OCI-LY3 (cell line): ENCODE data around the gene FCMR.

Experiments
- H2AFZ ChIP-seq: fragments of 200-600, 300-600 bp; shearing (Covaris generic); 2 replicates; pipeline ENCODE4 v1.6.0; 2014; ENCODE audit warnings: antibody characterized with exemption, low read depth, low read length
- H3K27ac ChIP-seq: fragments of 200-600, 300-600 bp; sonication (generic); 2 replicates; pipeline ENCODE4 v1.5.1; 2014; ENCODE audit warnings: mild to moderate bottlenecking, low read length, moderate library complexity, mixed read lengths
- H3K27me3 ChIP-seq: fragments of 200-600, 300-600 bp; sonication (generic); 2 replicates; pipeline ENCODE4 v1.6.1; 2014; ENCODE audit warnings: low read depth, low read length, mixed read lengths
- H3K36me3 ChIP-seq: fragments of 200-600, 300-600 bp; sonication (generic); replicated peaks from 2 replicates; pipeline ENCODE3; 2014; ENCODE audit warnings: low read depth, low read length, mixed read lengths
- H3K4me1 ChIP-seq: fragments of 300-600, 200-600 bp; sonication (generic); 2 replicates; pipeline ENCODE4 v1.6.1; 2014; ENCODE audit warnings: low read length, mixed read lengths
- H3K4me2 ChIP-seq: fragments of 200-600, 300-600 bp; sonication (generic); 2 replicates; pipeline ENCODE4 v1.6.1; 2014; ENCODE audit warnings: low read length, mixed read lengths
- H3K4me3 ChIP-seq: fragments of 300-600, 200-600 bp; sonication (generic); 2 replicates; pipeline ENCODE4 v1.5.1; 2014; ENCODE audit warnings: antibody characterized with exemption, mild to moderate bottlenecking, low read length, moderate library complexity
- H3K79me2 ChIP-seq: fragments of 300-600, 200-600 bp; shearing (Covaris generic); 2 replicates; pipeline ENCODE4 v1.6.1; 2014; ENCODE audit warnings: mild to moderate bottlenecking, low read length, mixed read lengths
- H3K9ac ChIP-seq: fragments of 300-600, 200-600 bp; shearing (Covaris generic); 2 replicates; pipeline ENCODE4 v1.6.0; 2014; ENCODE audit warnings: mild to moderate bottlenecking, low read length, moderate library complexity
- H3K9me3 ChIP-seq: fragments of 200-600, 300-600 bp; shearing (Covaris generic); 2 replicates; pipeline ENCODE4 v1.6.1; 2014; ENCODE audit warnings: low read length, mixed read lengths; ENCODE audit not compliant: insufficient read depth
- H4K20me1 ChIP-seq: fragments of 200-600, 300-600 bp; sonication (generic); 2 replicates; pipeline ENCODE4 v1.6.1; 2016; ENCODE audit warnings: low read length, mixed read lengths; ENCODE audit not compliant: insufficient read depth
- CTCF ChIP-seq: fragments of 200-600, 300-600 bp; sonication (generic); IDR thresholded peaks from 2 replicates; pipeline ENCODE4 v1.5.1; 2014; ENCODE audit warnings: antibody characterized with exemption, low read length, low read depth
- EZH2phosphoT487 ChIP-seq: fragments of 200-600 bp; shearing (Covaris generic); IDR thresholded peaks from 2 replicates; pipeline ENCODE4 v1.6.1; 2018; ENCODE audit warnings: antibody characterized with exemption, mixed run types, low read depth

Gene FCMR

GRCh38 chr1:206898915-206899431 lies 22.8 kb downstream of the FCMR start:
- Histone ChIP-seq H3K4me3 (no peak overlapping the region), H3K9ac (no peak overlapping the region), H3K79me2 (no peaks in the 10 kb centered on the region), H3K9me3 (no peaks in the 10 kb centered on the region), H3K27me3 (peaks cover 20% of the 10 kb centered on the region), H3K36me3 (no peaks in the 10 kb centered on the region), H3K27ac (no peak overlapping the region), H3K4me1 (peaks cover 5% of the 10 kb centered on the region), H4K20me1 (no peaks in the 10 kb centered on the region), H3K4me2 (no peak overlapping the region), H2AFZ (no peak overlapping the region)
- TF ChIP-seq CTCF (no peak), EZH2phosphoT487 (no peak)

GRCh38 chr1:206898089-206898914 lies 23.4 kb downstream of the FCMR start:
- Histone ChIP-seq H3K4me3 (no peak overlapping the region), H3K27me3 (peaks cover 20% of the 10 kb centered on the region), H3K4me2 (no peak overlapping the region), H4K20me1 (no peaks in the 10 kb centered on the region), H3K79me2 (no peaks in the 10 kb centered on the region), H3K4me1 (peaks cover 11% of the 10 kb centered on the region), H3K9me3 (no peaks in the 10 kb centered on the region), H3K36me3 (no peaks in the 10 kb centered on the region), H2AFZ (no peak overlapping the region), H3K27ac (no peak overlapping the region), H3K9ac (no peak overlapping the region)
- TF ChIP-seq CTCF (no peak), EZH2phosphoT487 (no peak)

- Histone ChIP-seq H3K9me3 (no peaks in the 10 kb centered on the region), H3K4me1 (peaks cover 11% of the 10 kb centered on the region), H3K27me3 (peaks cover 24% of the 10 kb centered on the region), H3K36me3 (no peaks in the 10 kb centered on the region), H2AFZ (no peak within 1 kb of the TSS), H3K4me3 (no peak within 1 kb of the TSS), H3K9ac (no peak within 1 kb of the TSS), H3K79me2 (no peaks in the 10 kb centered on the region), H3K4me2 (no peak within 1 kb of the TSS), H4K20me1 (no peaks in the 10 kb centered on the region), H3K27ac (no peak within 1 kb of the TSS)
- no peak for TF ChIP-seq EZH2phosphoT487
These were observed 24.6 kb downstream of the FCMR start, which contains the start of gene IL24 for GRCh38 chr1:206897175-206897574. IL24 (plus strand) TSS chr1:206897443; CDS start chr1:206897833, 390 bp downstream.

GRCh38 chr1:206896261-206896660 lies 25.5 kb downstream of the FCMR start:
- H3K4me1 ChIP-seq, result peaks cover 11% of the 10 kb centered on the region
- H3K27ac ChIP-seq, result no peak overlapping the region

More at GRCh38 chr1:206896261-206896660, 25.5 kb downstream of the FCMR start:
- no peaks in the 10 kb centered on the region for H3K79me2 ChIP-seq
- H3K27me3 ChIP-seq, result peaks cover 34% of the 10 kb centered on the region
- no peak overlapping the region for H3K4me2 ChIP-seq
- no peaks in the 10 kb centered on the region for H3K9me3 ChIP-seq
- H3K36me3 ChIP-seq, result no peaks in the 10 kb centered on the region
- no peak overlapping the region for H2AFZ ChIP-seq
- TF ChIP-seq EZH2phosphoT487, result no peak
- TF ChIP-seq CTCF, result no peak
- H3K9ac ChIP-seq, result no peak overlapping the region
- H4K20me1 ChIP-seq, result no peaks in the 10 kb centered on the region
- no peak overlapping the region for H3K4me3 ChIP-seq
